NT2/D1 (cell line): Measurements from ENCODE around the gene CLCA2.

Source experiments
- SUZ12 ChIP-seq: IDR thresholded peaks from 2 replicates; pipeline ENCODE4 v1.6.1; 2011; ENCODE audit not compliant: insufficient read length, insufficient read depth; ENCODE audit errors: extremely low read depth
- ZNF274 ChIP-seq: IDR thresholded peaks from 2 replicates; pipeline ENCODE4 v1.6.1; 2011; ENCODE audit warnings: mild to moderate bottlenecking, low read depth, low read length

- no peak for TF ChIP-seq SUZ12
- no peak for TF ChIP-seq ZNF274
Observed at GRCh38 chr1:86449103-86449502, 25.1 kb downstream of the CLCA2 start.
